ENCODE measurements around the gene BICD2.

Gene BICD2

GRCh38 chr9:92714787-92715487, 49.7 kb downstream of the BICD2 start:
- TF ChIP-seq, protein P1, sequence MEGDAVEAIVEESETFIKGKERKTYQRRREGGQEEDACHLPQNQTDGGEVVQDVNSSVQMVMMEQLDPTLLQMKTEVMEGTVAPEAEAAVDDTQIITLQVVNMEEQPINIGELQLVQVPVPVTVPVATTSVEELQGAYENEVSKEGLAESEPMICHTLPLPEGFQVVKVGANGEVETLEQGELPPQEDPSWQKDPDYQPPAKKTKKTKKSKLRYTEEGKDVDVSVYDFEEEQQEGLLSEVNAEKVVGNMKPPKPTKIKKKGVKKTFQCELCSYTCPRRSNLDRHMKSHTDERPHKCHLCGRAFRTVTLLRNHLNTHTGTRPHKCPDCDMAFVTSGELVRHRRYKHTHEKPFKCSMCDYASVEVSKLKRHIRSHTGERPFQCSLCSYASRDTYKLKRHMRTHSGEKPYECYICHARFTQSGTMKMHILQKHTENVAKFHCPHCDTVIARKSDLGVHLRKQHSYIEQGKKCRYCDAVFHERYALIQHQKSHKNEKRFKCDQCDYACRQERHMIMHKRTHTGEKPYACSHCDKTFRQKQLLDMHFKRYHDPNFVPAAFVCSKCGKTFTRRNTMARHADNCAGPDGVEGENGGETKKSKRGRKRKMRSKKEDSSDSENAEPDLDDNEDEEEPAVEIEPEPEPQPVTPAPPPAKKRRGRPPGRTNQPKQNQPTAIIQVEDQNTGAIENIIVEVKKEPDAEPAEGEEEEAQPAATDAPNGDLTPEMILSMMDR (conservative IDR thresholded peaks at IDR 0.05; ENCODE audit: low read depth, low read length), result no peak
- Histone ChIP-seq H3K27me3 (ENCODE audit: insufficient read depth, low read depth) (no peaks in the 10 kb centered on the region), H3K4me3 (IDR thresholded peaks at IDR 0.05; ENCODE audit: insufficient read depth, low read depth, low read length) (no peak overlapping the region), H4K20me1 (ENCODE audit: insufficient read depth) (no peaks in the 10 kb centered on the region), H3K36me3 (ENCODE audit: insufficient read depth) (0 out of 2 replicates have a peak, but pooled peaks cover 6% of the 10 kb centered on the region), H3K79me2 (ENCODE audit: insufficient read depth, low read depth) (no peaks in the 10 kb centered on the region), H3K4me1 (ENCODE audit: low read depth, poor library complexity, severe bottlenecking) (peaks cover 27% of the 10 kb centered on the region), H3K27ac (no peak overlapping the region), H3K9ac (no peak overlapping the region), H3K4me2 (no peak overlapping the region), H2AFZ (ENCODE audit: low read depth) (no peak overlapping the region)

- Histone ChIP-seq H3K9ac (no peak overlapping the region), H3K27ac (no peak overlapping the region), H3K79me2 (ENCODE audit: insufficient read depth, low read depth) (no peaks in the 10 kb centered on the region), H2AFZ (ENCODE audit: low read depth) (no peak overlapping the region), H3K4me2 (no peak overlapping the region), H3K27me3 (ENCODE audit: insufficient read depth, low read depth) (no peaks in the 10 kb centered on the region), H3K4me1 (ENCODE audit: low read depth, poor library complexity, severe bottlenecking) (peaks cover 27% of the 10 kb centered on the region), H3K36me3 (ENCODE audit: insufficient read depth) (0 out of 2 replicates have a peak, but pooled peaks cover 2% of the 10 kb centered on the region), H4K20me1 (ENCODE audit: insufficient read depth) (no peaks in the 10 kb centered on the region), H3K4me3 (IDR thresholded peaks at IDR 0.05; ENCODE audit: insufficient read depth, low read depth, low read length) (no peak overlapping the region)
- TF ChIP-seq, protein P1 (conservative IDR thresholded peaks at IDR 0.05; ENCODE audit: low read depth, low read length), result no peak
These were observed 50.6 kb downstream of the BICD2 start for GRCh38 chr9:92714016-92714415.

- Histone ChIP-seq H3K79me2 (ENCODE audit: insufficient read depth, low read depth) (no peaks in the 10 kb centered on the region), H4K20me1 (ENCODE audit: insufficient read depth) (no peaks in the 10 kb centered on the region), H3K27ac (no peak overlapping the region), H3K4me1 (ENCODE audit: low read depth, poor library complexity, severe bottlenecking) (peaks cover 27% of the 10 kb centered on the region), H2AFZ (ENCODE audit: low read depth) (no peak overlapping the region), H3K4me3 (IDR thresholded peaks at IDR 0.05; ENCODE audit: insufficient read depth, low read depth, low read length) (no peak overlapping the region), H3K27me3 (ENCODE audit: insufficient read depth, low read depth) (no peaks in the 10 kb centered on the region), H3K36me3 (ENCODE audit: insufficient read depth) (no peaks in the 10 kb centered on the region), H3K4me2 (no peak overlapping the region), H3K9ac (no peak overlapping the region)
- TF ChIP-seq, protein P1 (conservative IDR thresholded peaks at IDR 0.05; ENCODE audit: low read depth, low read length), result no peak
These were observed 51.1 kb downstream of the BICD2 start for GRCh38 chr9:92713528-92713927.

GRCh38 chr9:92712767-92713166, 51.9 kb downstream of the BICD2 start:
- Histone ChIP-seq H3K79me2 (ENCODE audit: insufficient read depth, low read depth) (no peaks in the 10 kb centered on the region), H3K4me3 (IDR thresholded peaks at IDR 0.05; ENCODE audit: insufficient read depth, low read depth, low read length) (no peak overlapping the region), H3K36me3 (ENCODE audit: insufficient read depth) (no peaks in the 10 kb centered on the region), H3K27me3 (ENCODE audit: insufficient read depth, low read depth) (no peaks in the 10 kb centered on the region), H3K4me2 (no peak overlapping the region), H3K9ac (no peak overlapping the region), H4K20me1 (ENCODE audit: insufficient read depth) (no peaks in the 10 kb centered on the region), H3K27ac (no peak overlapping the region), H3K4me1 (ENCODE audit: low read depth, poor library complexity, severe bottlenecking) (peaks cover 27% of the 10 kb centered on the region), H2AFZ (ENCODE audit: low read depth) (no peak overlapping the region)
- TF ChIP-seq, protein P1 (conservative IDR thresholded peaks at IDR 0.05; ENCODE audit: low read depth, low read length), result no peak
